ELF-1 (cell line): ENCODE results near the gene GFAP.

Source experiments
- DNase-seq: peaks from one replicate; pipeline ENCODE4 v3.0.0-alpha.2; 2016; ENCODE audit warnings: low read depth, low spot score

Gene GFAP

DNA sequence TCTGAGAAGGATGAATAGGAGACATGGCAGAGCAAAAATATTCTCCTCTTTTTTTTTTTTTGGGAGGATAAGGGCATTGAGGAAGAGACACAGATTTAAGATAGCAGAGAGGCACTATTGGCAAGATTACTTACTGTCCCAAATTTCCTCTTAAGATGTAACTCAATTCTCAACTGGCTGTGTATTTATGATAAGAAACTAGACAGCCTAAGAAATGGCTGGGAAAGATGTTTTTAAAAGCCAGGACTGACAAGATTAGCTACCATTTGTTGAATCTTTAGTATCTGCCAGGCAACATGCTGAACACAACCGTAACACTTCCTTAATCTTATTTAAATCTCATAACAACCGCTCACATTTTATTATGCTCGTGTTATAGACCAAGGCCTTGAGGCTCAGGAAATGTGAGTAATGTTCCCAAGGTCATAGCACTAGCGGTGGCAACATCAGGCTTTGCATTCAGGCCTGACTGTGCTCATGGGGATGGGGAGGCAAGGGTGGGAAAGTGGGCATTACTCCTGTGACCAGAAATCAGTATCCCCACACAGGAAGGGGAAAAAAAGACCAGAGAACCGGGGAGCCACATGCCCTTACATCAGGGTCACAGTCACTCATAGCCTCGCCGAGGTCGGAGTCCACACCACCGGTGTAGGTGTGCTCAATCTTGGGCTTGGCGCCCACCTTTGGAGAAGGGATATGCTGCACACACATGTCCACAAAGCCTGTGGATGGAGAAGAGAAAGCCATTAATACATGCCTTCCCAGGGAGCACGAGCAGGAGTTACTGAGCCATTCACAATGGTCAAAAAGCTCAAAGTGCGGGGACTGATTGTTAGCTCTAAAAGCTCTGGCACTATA lies 52.0 kb downstream of the GFAP start:
- DNase-seq: no peak

GRCh38 chr17:44862278-44862914 lies 52.9 kb downstream of the GFAP start:
- DNase-seq: no peak

DNA sequence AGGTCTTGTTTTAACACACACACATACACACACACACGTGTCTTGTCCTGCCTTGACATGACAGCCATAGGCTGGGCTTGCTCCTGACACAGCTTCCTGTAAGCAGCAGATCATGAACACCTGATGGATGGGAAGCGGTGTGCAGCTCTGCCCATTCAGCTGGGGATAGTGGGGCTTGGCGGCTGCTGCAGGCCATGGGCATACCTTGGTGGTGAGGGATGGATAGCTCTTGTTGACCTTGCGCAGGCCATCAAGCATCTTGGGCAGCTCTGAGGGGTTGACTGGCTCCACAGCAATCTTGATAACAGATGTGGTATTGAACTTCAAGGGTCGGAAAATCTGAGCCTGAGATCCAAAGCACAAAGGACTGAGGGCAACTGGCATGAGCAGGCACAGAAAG lies 55.6 kb downstream of the GFAP start:
- no peak for DNase-seq

DNA sequence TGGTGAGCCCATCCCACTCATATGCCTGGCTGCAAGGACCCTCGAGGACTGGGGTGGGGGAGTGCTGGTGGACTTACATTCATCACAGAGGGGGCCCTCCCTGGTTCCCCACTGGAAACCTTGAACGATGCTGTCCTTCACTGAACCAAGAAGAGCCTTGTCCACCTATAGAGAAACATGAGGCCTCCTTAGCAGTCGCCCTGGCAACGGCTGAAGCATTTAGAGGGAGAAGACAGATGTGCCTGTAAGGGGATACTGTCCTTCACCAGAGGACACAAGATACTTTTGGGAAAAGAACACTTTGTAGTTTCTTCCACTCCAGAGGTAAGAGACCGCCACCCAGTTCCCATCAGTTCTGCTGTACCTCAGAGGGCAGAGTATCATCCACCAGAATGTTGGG lies 61.1 kb downstream of the GFAP start:
- no peak for DNase-seq
